Measurements from ENCODE around the gene TMEM41B.
"Not testable (repeated sequence)": the region's sequence is repeated elsewhere in the genome, so short reads cannot be mapped to it uniquely, and the experiment has no call there.

The TMEM41B gene

GRCh38 chr11:9266132-9266736 is 48.2 kb downstream of the TMEM41B start:
- Histone ChIP-seq H3K4me2 (ENCODE audit: low read length) (peak overlapping the region; percentile 100), H3K36me3 (ENCODE audit: insufficient read depth, low read length) (no peaks in the 10 kb centered on the region), H3K9ac (ENCODE audit: low read depth, low read length) (no peak overlapping the region), H3K4me1 (ENCODE audit: control insufficient read depth, insufficient read depth, low read length) (peaks cover 11% of the 10 kb centered on the region), H3K27me3 (ENCODE audit: control insufficient read depth, insufficient read depth, low read length) (no peaks in the 10 kb centered on the region), H3K9me3 (replicated peaks; ENCODE audit: low read length) (no peaks in the 10 kb centered on the region), H3K4me3 (ENCODE audit: low read length) (peak overlapping the region; percentile 98)

- Histone ChIP-seq H3K4me1 (ENCODE audit: control insufficient read depth, insufficient read depth, low read length) (peaks cover 19% of the 10 kb centered on the region), H3K27me3 (ENCODE audit: control insufficient read depth, insufficient read depth, low read length) (no peaks in the 10 kb centered on the region), H3K9ac (ENCODE audit: low read depth, low read length) (peak within 1 kb of the TSS; percentile 96), H3K4me2 (ENCODE audit: low read length) (peak within 1 kb of the TSS; percentile 100), H3K36me3 (ENCODE audit: insufficient read depth, low read length) (no peaks in the 10 kb centered on the region), H3K9me3 (replicated peaks; ENCODE audit: low read length) (no peaks in the 10 kb centered on the region), H3K4me3 (ENCODE audit: low read length) (peak within 1 kb of the TSS; percentile 98)
Measured at GRCh38 chr11:9265211-9266131, 48.9 kb downstream of the TMEM41B start, which contains the start of gene DENND5A. DENND5A (minus strand) TSS chr11:9265350; CDS start chr11:9265069, 281 bp downstream.

GRCh38 chr11:9264316-9265210 is 49.8 kb downstream of the TMEM41B start:
- no peaks in the 10 kb centered on the region for H3K36me3 ChIP-seq (ENCODE audit: insufficient read depth, low read length)
- peaks cover 25% of the 10 kb centered on the region for H3K4me1 ChIP-seq (ENCODE audit: control insufficient read depth, insufficient read depth, low read length)
- H3K9ac ChIP-seq (ENCODE audit: low read depth, low read length) = peak overlapping the region; percentile 96
- no peaks in the 10 kb centered on the region for H3K9me3 ChIP-seq (replicated peaks; ENCODE audit: low read length)
- H3K4me2 ChIP-seq (ENCODE audit: low read length) = peak overlapping the region; percentile 100
- no peaks in the 10 kb centered on the region for H3K27me3 ChIP-seq (ENCODE audit: control insufficient read depth, insufficient read depth, low read length)
- peak overlapping the region; percentile 98 for H3K4me3 ChIP-seq (ENCODE audit: low read length)

- no peaks in the 10 kb centered on the region for H3K9me3 ChIP-seq (replicated peaks; ENCODE audit: low read length)
- H3K27me3 ChIP-seq (ENCODE audit: control insufficient read depth, insufficient read depth, low read length) = no peaks in the 10 kb centered on the region
- peaks cover 25% of the 10 kb centered on the region for H3K4me1 ChIP-seq (ENCODE audit: control insufficient read depth, insufficient read depth, low read length)
- peak overlapping the region; percentile 96 for H3K9ac ChIP-seq (ENCODE audit: low read depth, low read length)
- peak overlapping the region; percentile 98 for H3K4me3 ChIP-seq (ENCODE audit: low read length)
- peak overlapping the region; percentile 100 for H3K4me2 ChIP-seq (ENCODE audit: low read length)
- no peaks in the 10 kb centered on the region for H3K36me3 ChIP-seq (ENCODE audit: insufficient read depth, low read length)
Measured at GRCh38 chr11:9263840-9264315, 50.5 kb downstream of the TMEM41B start.

- H3K4me1 ChIP-seq (ENCODE audit: control insufficient read depth, insufficient read depth, low read length) = peaks cover 26% of the 10 kb centered on the region
- H3K4me3 ChIP-seq (ENCODE audit: low read length); H3K36me3 ChIP-seq (ENCODE audit: insufficient read depth, low read length); H3K9ac ChIP-seq (ENCODE audit: low read depth, low read length); H3K9me3 ChIP-seq (replicated peaks; ENCODE audit: low read length); H3K4me2 ChIP-seq (ENCODE audit: low read length); H3K27me3 ChIP-seq (ENCODE audit: control insufficient read depth, insufficient read depth, low read length): not testable (repeated sequence)
Measured at GRCh38 chr11:9260838-9261146, 53.6 kb downstream of the TMEM41B start.

- Histone ChIP-seq H3K4me2 (ENCODE audit: low read length) (peak overlapping the region; percentile 43), H3K36me3 (ENCODE audit: insufficient read depth, low read length) (peaks cover 2% of the 10 kb centered on the region), H3K9ac (ENCODE audit: low read depth, low read length) (no peak overlapping the region), H3K9me3 (replicated peaks; ENCODE audit: low read length) (no peaks in the 10 kb centered on the region), H3K27me3 (ENCODE audit: control insufficient read depth, insufficient read depth, low read length) (no peaks in the 10 kb centered on the region), H3K4me3 (ENCODE audit: low read length) (no peak overlapping the region), H3K4me1 (ENCODE audit: control insufficient read depth, insufficient read depth, low read length) (peaks cover 21% of the 10 kb centered on the region)
Measured at GRCh38 chr11:9259981-9260837, 54.2 kb downstream of the TMEM41B start.

GRCh38 chr11:9258279-9258678 is 56.1 kb downstream of the TMEM41B start:
- H3K4me2 ChIP-seq (ENCODE audit: low read length); H3K4me3 ChIP-seq (ENCODE audit: low read length); H3K9me3 ChIP-seq (replicated peaks; ENCODE audit: low read length); H3K36me3 ChIP-seq (ENCODE audit: insufficient read depth, low read length); H3K9ac ChIP-seq (ENCODE audit: low read depth, low read length); H3K27me3 ChIP-seq (ENCODE audit: control insufficient read depth, insufficient read depth, low read length): not testable (repeated sequence)
- peaks cover 21% of the 10 kb centered on the region for H3K4me1 ChIP-seq (ENCODE audit: control insufficient read depth, insufficient read depth, low read length)

- peaks cover 8% of the 10 kb centered on the region for H3K4me1 ChIP-seq (ENCODE audit: control insufficient read depth, insufficient read depth, low read length)
Measured at GRCh38 chr11:9254416-9254815, 60.0 kb downstream of the TMEM41B start.

GRCh38 chr11:9253086-9253485 is 61.3 kb downstream of the TMEM41B start:
- Histone ChIP-seq H3K4me3 (ENCODE audit: low read length) (no peak overlapping the region), H3K4me2 (ENCODE audit: low read length) (no peak overlapping the region), H3K9ac (ENCODE audit: low read depth, low read length) (no peak overlapping the region), H3K9me3 (replicated peaks; ENCODE audit: low read length) (no peaks in the 10 kb centered on the region), H3K4me1 (ENCODE audit: control insufficient read depth, insufficient read depth, low read length) (peaks cover 8% of the 10 kb centered on the region), H3K27me3 (ENCODE audit: control insufficient read depth, insufficient read depth, low read length) (no peaks in the 10 kb centered on the region), H3K36me3 (ENCODE audit: insufficient read depth, low read length) (peaks cover 5% of the 10 kb centered on the region)

More at GRCh38 chr11:9254416-9254815, 60.0 kb downstream of the TMEM41B start:
- H3K36me3 ChIP-seq (ENCODE audit: insufficient read depth, low read length) = peaks cover 5% of the 10 kb centered on the region
- H3K4me2 ChIP-seq (ENCODE audit: low read length) = no peak overlapping the region
- H3K9ac ChIP-seq (ENCODE audit: low read depth, low read length) = no peak overlapping the region
- H3K9me3 ChIP-seq (replicated peaks; ENCODE audit: low read length) = no peaks in the 10 kb centered on the region
- H3K4me3 ChIP-seq (ENCODE audit: low read length) = no peak overlapping the region
- H3K27me3 ChIP-seq (ENCODE audit: control insufficient read depth, insufficient read depth, low read length) = no peaks in the 10 kb centered on the region

GRCh38 chr11:9251311-9251710 is 63.1 kb downstream of the TMEM41B start:
- Histone ChIP-seq H3K27me3 (ENCODE audit: control insufficient read depth, insufficient read depth, low read length) (no peaks in the 10 kb centered on the region), H3K36me3 (ENCODE audit: insufficient read depth, low read length) (peaks cover 5% of the 10 kb centered on the region), H3K9ac (ENCODE audit: low read depth, low read length) (no peak overlapping the region), H3K4me2 (ENCODE audit: low read length) (no peak overlapping the region), H3K9me3 (replicated peaks; ENCODE audit: low read length) (no peaks in the 10 kb centered on the region), H3K4me3 (ENCODE audit: low read length) (no peak overlapping the region), H3K4me1 (ENCODE audit: control insufficient read depth, insufficient read depth, low read length) (peaks cover 6% of the 10 kb centered on the region)
